Tibial nerve (tissue), 4 donors: Measurements from ENCODE around the gene MAP4K4. TPM values are rescaled to one million over a fixed set of nuclear protein-coding genes. Genes with fewer than 3 reads are reported as not detected.

Experiments
- DNase-seq, 2 donors: peaks; one replicate each; pipeline ENCODE4 v3.0.0-alpha.2; 2019; ENCODE audit warnings: low spot score in 2 of 2
- H3K27ac ChIP-seq, 4 donors: fragments of 200-600 bp; sonication (generic) in 3 of 4; one replicate each; pipeline ENCODE4 v1.5.1; 2017 to 2019; ENCODE audit warnings: mild to moderate bottlenecking in 1 of 4
- H3K27me3 ChIP-seq, 2 donors: fragments of 200-600 bp; sonication (generic) in 1 of 2; one replicate each; pipeline versions ENCODE4 v1.5.1 to v1.6.0; 2017 to 2019
- H3K36me3 ChIP-seq, 3 donors: fragments of 200-600 bp; sonication (generic); one replicate each; pipeline ENCODE4 v1.5.1; 2018 to 2019
- H3K4me1 ChIP-seq, 4 donors: fragments of 200-600 bp; sonication (generic) in 3 of 4; one replicate each; pipeline ENCODE4 v1.5.1; 2017 to 2019
- H3K4me3 ChIP-seq, 4 donors: fragments of 200-600 bp; sonication (generic) in 3 of 4; one replicate each; pipeline ENCODE4 v1.5.1; 2017 to 2019; ENCODE audit warnings: mild to moderate bottlenecking in 1 of 4, moderate library complexity in 1 of 4
- H3K9me3 ChIP-seq, 4 donors: fragments of 200-600 bp; sonication (generic) in 3 of 4; one replicate each; pipeline ENCODE4 v1.5.1; 2017 to 2019
- CTCF ChIP-seq, 5 experiments: fragments of 200-600 bp in 3 of 5; fragments of 450-650 bp in 2 of 5; sonication (generic) in 3 of 5; IDR thresholded peaks; one replicate each; pipeline ENCODE4 v1.5.1; 2016 to 2019; ENCODE audit warnings: antibody characterized with exemption in 5 of 5, mild to moderate bottlenecking in 3 of 5, moderate library complexity in 2 of 5
- EP300 ChIP-seq, 2 donors: sonication (generic); formaldehyde crosslinking; IDR thresholded peaks; one replicate each; pipeline ENCODE4 v1.6.1; 2017; ENCODE audit warnings: antibody characterized with exemption in 2 of 2, mild to moderate bottlenecking in 1 of 2
- POLR2A ChIP-seq, 2 donors: fragments of 450-650 bp; IDR thresholded peaks; one replicate each; pipeline ENCODE4 v1.6.1; 2017; ENCODE audit warnings: antibody characterized with exemption in 2 of 2, mild to moderate bottlenecking in 2 of 2, moderate library complexity in 2 of 2
- WGBS, 2 donors: methylation state at CpG; one replicate each; pipeline ENCODE4 v1.1.5; 2018; 5-methylcytosine and 5-hydroxymethylcytosine counted together
- total RNA-seq, 4 donors: library from RNA; depleted of rRNA; stranded (reverse); fragments of >200 nt; gene quantifications; one replicate each; pipeline ENCODE4 v1.1.0, GENCODE V29; 2016

The MAP4K4 gene
- total RNA-seq, 4 donors from 2014 or later, result 78.0 to 85.7 (median 84.4) TPM

DNA sequence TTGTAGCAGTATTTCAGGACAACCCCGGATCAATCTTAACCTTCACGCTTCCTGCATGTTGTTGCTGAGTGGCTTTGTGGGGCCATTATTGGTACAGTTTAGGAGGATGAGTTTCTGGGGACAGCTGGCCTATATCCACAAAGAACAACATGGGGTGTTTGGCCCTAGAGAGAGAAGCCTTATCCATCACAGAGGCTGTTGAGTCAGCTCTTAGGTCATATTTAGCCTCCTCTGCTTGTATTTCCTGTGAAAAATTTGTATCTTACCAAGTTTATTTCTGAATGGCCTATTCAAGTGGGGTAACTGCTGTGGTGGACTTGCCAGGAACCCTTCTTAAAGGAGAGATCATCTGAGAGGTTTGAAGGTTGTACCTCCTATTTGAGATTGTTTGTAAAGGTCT lies 77.6 kb downstream of the MAP4K4 start:
- Histone ChIP-seq H3K36me3 (no peaks in the 10 kb centered on the region), H3K27ac (peak overlapping the region in 1 of 4 donors; percentile 17), H3K9me3 (no peaks in the 10 kb centered on the region), H3K4me1 (peaks cover 0 to 96% (median 31%) of the 10 kb centered on the region in 4 donors), H3K27me3 (no peaks in the 10 kb centered on the region), H3K4me3 (no peak overlapping the region)
- TF ChIP-seq CTCF (IDR thresholded peaks at IDR 0.05) (no peak), EP300 (IDR thresholded peaks at IDR 0.05) (no peak), POLR2A (IDR thresholded peaks at IDR 0.05) (no peak)
- DNase-seq, result no peak
- 77 to 83% methylated on average over 2 of the region's 2 CpGs for WGBS, 2 donors

GRCh38 chr2:101775636-101776035 lies 78.1 kb downstream of the MAP4K4 start:
- Histone ChIP-seq H3K36me3 (no peaks in the 10 kb centered on the region), H3K4me3 (no peak overlapping the region), H3K9me3 (no peaks in the 10 kb centered on the region), H3K27ac (peak overlapping the region in 2 of 4 donors; percentile 17 to 34), H3K4me1 (peaks cover 0 to 97% (median 31%) of the 10 kb centered on the region in 4 donors), H3K27me3 (no peaks in the 10 kb centered on the region)
- no peak for DNase-seq
- WGBS, 2 donors, result 56 to 68% methylated on average over 8 of the region's 8 CpGs
- TF ChIP-seq CTCF (IDR thresholded peaks at IDR 0.05) (no peak), EP300 (IDR thresholded peaks at IDR 0.05) (no peak), POLR2A (IDR thresholded peaks at IDR 0.05) (no peak)

GRCh38 chr2:101776172-101777043 lies 78.9 kb downstream of the MAP4K4 start:
- TF ChIP-seq POLR2A (IDR thresholded peaks at IDR 0.05), result no peak
- peak in 2 of 5 experiments; percentile 31 to 35 for TF ChIP-seq CTCF (IDR thresholded peaks at IDR 0.05)
- TF ChIP-seq EP300 (IDR thresholded peaks at IDR 0.05), result no peak
- no peak for DNase-seq
- H3K36me3 ChIP-seq, result no peaks in the 10 kb centered on the region
- no peaks in the 10 kb centered on the region for H3K9me3 ChIP-seq
- peaks cover 0 to 95% (median 33%) of the 10 kb centered on the region in 4 donors for H3K4me1 ChIP-seq
- no peak overlapping the region for H3K4me3 ChIP-seq
- H3K27ac ChIP-seq, result no peak overlapping the region
- no peaks in the 10 kb centered on the region for H3K27me3 ChIP-seq
- WGBS, 2 donors, result 46 to 49% methylated on average over 10 of the region's 10 CpGs

GRCh38 chr2:101777337-101777736 lies 79.8 kb downstream of the MAP4K4 start:
- WGBS, 2 donors, result 89 to 90% methylated on average over 11 of the region's 11 CpGs
- Histone ChIP-seq H3K36me3 (no peaks in the 10 kb centered on the region), H3K4me3 (no peak overlapping the region), H3K27me3 (no peaks in the 10 kb centered on the region), H3K27ac (no peak overlapping the region), H3K4me1 (peaks cover 0 to 95% (median 35%) of the 10 kb centered on the region in 4 donors), H3K9me3 (no peaks in the 10 kb centered on the region)
- TF ChIP-seq POLR2A (IDR thresholded peaks at IDR 0.05) (no peak), EP300 (IDR thresholded peaks at IDR 0.05) (no peak), CTCF (IDR thresholded peaks at IDR 0.05) (no peak)
- DNase-seq, result no peak

DNA sequence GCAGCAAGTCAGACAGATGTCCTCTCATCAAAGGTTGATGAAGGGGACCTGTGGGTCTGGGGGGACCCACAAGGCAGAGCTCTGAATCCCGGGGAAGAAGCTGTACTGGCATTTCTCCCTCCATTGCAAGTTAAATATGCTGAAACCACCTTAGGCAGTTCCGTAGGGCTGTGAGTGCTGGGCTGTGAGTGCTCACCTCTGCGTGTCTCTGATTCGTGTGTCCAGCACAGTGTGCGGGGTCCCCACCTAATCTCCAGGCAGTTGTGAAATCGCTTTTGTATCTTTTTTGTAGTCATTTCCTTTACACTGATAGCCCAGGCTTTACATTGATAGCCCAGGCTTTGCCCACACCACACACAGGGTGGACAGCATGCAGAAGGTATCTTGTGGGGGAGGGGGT lies 80.6 kb downstream of the MAP4K4 start:
- H3K9me3 ChIP-seq, result no peaks in the 10 kb centered on the region
- H3K27me3 ChIP-seq, result no peaks in the 10 kb centered on the region
- no peak overlapping the region for H3K27ac ChIP-seq
- TF ChIP-seq CTCF (IDR thresholded peaks at IDR 0.05) (no peak), POLR2A (IDR thresholded peaks at IDR 0.05) (no peak), EP300 (IDR thresholded peaks at IDR 0.05) (no peak)
- H3K4me1 ChIP-seq, result peaks cover 0 to 95% (median 35%) of the 10 kb centered on the region in 4 donors
- WGBS, 2 donors, result 73 to 81% methylated on average over 6 of the region's 6 CpGs
- H3K36me3 ChIP-seq, result no peaks in the 10 kb centered on the region
- DNase-seq, result no peak
- no peak overlapping the region for H3K4me3 ChIP-seq
